ENCODE measurements around the gene ATP2C2. TPM values are rescaled to one million over a fixed set of nuclear protein-coding genes. Genes with fewer than 3 reads are reported as not detected.
"Not testable (repeated sequence)": the region's sequence is repeated elsewhere in the genome, so short reads cannot be mapped to it uniquely, and the experiment has no call there.

Gene ATP2C2
- total RNA-seq, 6 donors from 2014 or later = 36.6 to 153 (median 61.5) TPM

- DNase-seq = no peak
- Histone ChIP-seq H3K4me1 (no peaks in the 10 kb centered on the region), H3K4me3 (no peak overlapping the region), H3K27me3 (no peaks in the 10 kb centered on the region), H3K36me3 (peaks cover 0 to 5% (median 0%) of the 10 kb centered on the region in 4 donors), H3K9me3 (no peaks in the 10 kb centered on the region), H3K27ac (no peak overlapping the region)
- 87 to 94% methylated on average over 6 to 8 of the region's 8 CpGs for WGBS, 2 donors
- TF ChIP-seq POLR2AphosphoS5 (IDR thresholded peaks at IDR 0.05) (no peak), EP300 (IDR thresholded peaks at IDR 0.05) (no peak), POLR2A (IDR thresholded peaks at IDR 0.05) (no peak), CTCF (IDR thresholded peaks at IDR 0.05) (no peak)
- no peak for ATAC-seq (ENCODE audit: low FRiP score in 2 of 2)
These were observed 51.4 kb downstream of the ATP2C2 start for GRCh38 chr16:84419730-84420129.

GRCh38 chr16:84420556-84420955 lies 52.2 kb downstream of the ATP2C2 start:
- not testable (repeated sequence) for H3K4me3 ChIP-seq; ATAC-seq (ENCODE audit: low FRiP score in 2 of 2)
- 75 to 80% methylated on average over 6 of the region's 6 CpGs for WGBS, 2 donors

GRCh38 chr16:84421081-84421937 lies 53.0 kb downstream of the ATP2C2 start:
- ATAC-seq (ENCODE audit: low FRiP score in 2 of 2) = no peak
- peaks cover 0 to 11% (median 0%) of the 10 kb centered on the region in 4 donors for H3K36me3 ChIP-seq
- no peaks in the 10 kb centered on the region for H3K9me3 ChIP-seq
- no peaks in the 10 kb centered on the region for H3K27me3 ChIP-seq
- no peaks in the 10 kb centered on the region for H3K4me1 ChIP-seq
- H3K4me3 ChIP-seq = no peak overlapping the region
- TF ChIP-seq EP300 (IDR thresholded peaks at IDR 0.05) = no peak
- TF ChIP-seq CTCF (IDR thresholded peaks at IDR 0.05) = no peak
- no peak for TF ChIP-seq POLR2A (IDR thresholded peaks at IDR 0.05)
- TF ChIP-seq POLR2AphosphoS5 (IDR thresholded peaks at IDR 0.05) = no peak
- DNase-seq = no peak
- no peak overlapping the region for H3K27ac ChIP-seq
- WGBS, 2 donors = 94 to 95% methylated on average over 18 to 21 of the region's 21 CpGs

More at GRCh38 chr16:84420556-84420955, 52.2 kb downstream of the ATP2C2 start:
- not testable (repeated sequence) for H3K27me3 ChIP-seq, H3K4me1 ChIP-seq, H3K9me3 ChIP-seq, DNase-seq, H3K36me3 ChIP-seq, H3K27ac ChIP-seq

- Histone ChIP-seq H3K4me1 (no peaks in the 10 kb centered on the region), H3K27me3 (no peaks in the 10 kb centered on the region), H3K4me3 (no peak overlapping the region), H3K27ac (no peak overlapping the region), H3K9me3 (no peaks in the 10 kb centered on the region), H3K36me3 (peaks cover 0 to 16% (median 0%) of the 10 kb centered on the region in 4 donors)
- DNase-seq (no peak), ATAC-seq (ENCODE audit: low FRiP score in 2 of 2) (no peak)
- 87 to 97% methylated on average over 4 of the region's 4 CpGs for WGBS, 2 donors
- TF ChIP-seq EP300 (IDR thresholded peaks at IDR 0.05) (no peak), CTCF (IDR thresholded peaks at IDR 0.05) (no peak), POLR2A (IDR thresholded peaks at IDR 0.05) (no peak), POLR2AphosphoS5 (IDR thresholded peaks at IDR 0.05) (no peak)
These were observed 53.5 kb downstream of the ATP2C2 start for GRCh38 chr16:84421938-84422220.

- no peak overlapping the region for H3K4me3 ChIP-seq
- peaks cover 0 to 16% (median 0%) of the 10 kb centered on the region in 4 donors for H3K36me3 ChIP-seq
- no peak for ATAC-seq (ENCODE audit: low FRiP score in 2 of 2)
- H3K27me3 ChIP-seq = no peaks in the 10 kb centered on the region
- no peaks in the 10 kb centered on the region for H3K9me3 ChIP-seq
- no peaks in the 10 kb centered on the region for H3K4me1 ChIP-seq
- no peak overlapping the region for H3K27ac ChIP-seq
- DNase-seq = no peak
- WGBS, 2 donors = 90 to 97% methylated on average over 4 of the region's 4 CpGs
- TF ChIP-seq EP300 (IDR thresholded peaks at IDR 0.05) (no peak), CTCF (IDR thresholded peaks at IDR 0.05) (no peak), POLR2AphosphoS5 (IDR thresholded peaks at IDR 0.05) (no peak)
These were observed 55.1 kb downstream of the ATP2C2 start for GRCh38 chr16:84423416-84423837.
